Natural killer cell (primary cell): ENCODE measurements around the gene CDYL2. TPM values are rescaled to one million over a fixed set of nuclear protein-coding genes. Genes with fewer than 3 reads are reported as not detected.
"Not testable (repeated sequence)": the region's sequence is repeated elsewhere in the genome, so short reads cannot be mapped to it uniquely, and the experiment has no call there.

Experiments
- ATAC-seq, 3 donors: fragments of 150-1000 bp in 2 of 3; fragments of 200-7000 bp in 1 of 3; cut with Tn5 transposase; 1 replicate in 1 of 3; 2 replicates in 2 of 3; pipeline ENCODE4 v1.10.0; 2021; ENCODE audit warnings: mild to moderate bottlenecking in 2 of 3, moderate library complexity in 2 of 3
- DNase-seq, 2 donors: peaks; one replicate each; pipeline versions ENCODE4 v3.0.0 to v3.0.0-alpha.2; 2013 to 2021; ENCODE audit warnings: mixed read lengths in 1 of 2
- H3K27ac ChIP-seq: one replicate; pipeline ENCODE4 v1.5.1; 2013; ENCODE audit warnings: mild to moderate bottlenecking, low read length
- H3K27me3 ChIP-seq: one replicate; pipeline ENCODE4 v1.6.1; 2013; ENCODE audit warnings: low read length; ENCODE audit not compliant: control insufficient read depth, insufficient read depth
- H3K36me3 ChIP-seq: one replicate; pipeline ENCODE4 v1.6.1; 2013; ENCODE audit warnings: low read length; ENCODE audit not compliant: control insufficient read depth, insufficient read depth
- H3K4me1 ChIP-seq: one replicate; pipeline ENCODE4 v1.6.1; 2013; ENCODE audit warnings: low read length; ENCODE audit not compliant: control insufficient read depth, insufficient read depth
- H3K4me3 ChIP-seq: one replicate; pipeline ENCODE4 v1.5.1; 2013; ENCODE audit warnings: low read length
- H3K9me3 ChIP-seq: one replicate; pipeline ENCODE4 v1.6.1; 2013; ENCODE audit warnings: low read length; ENCODE audit not compliant: control insufficient read depth, insufficient read depth
- H3K27ac Mint-ChIP-seq, 2 donors: one replicate each; pipeline ENCODE4 v1.8.0; 2022; ENCODE audit warnings: mild to moderate bottlenecking in 2 of 2, mixed read lengths in 2 of 2, moderate library complexity in 1 of 2
- H3K27me3 Mint-ChIP-seq, 2 donors: one replicate each; pipeline ENCODE4 v1.8.0; 2022; ENCODE audit warnings: low read depth in 2 of 2, mixed read lengths in 2 of 2
- H3K36me3 Mint-ChIP-seq: one replicate; pipeline ENCODE4 v1.8.0; 2022; ENCODE audit warnings: mixed read lengths
- H3K4me1 Mint-ChIP-seq, 2 donors: one replicate each; pipeline ENCODE4 v1.8.0; 2022; ENCODE audit warnings: mixed read lengths in 2 of 2
- H3K4me3 Mint-ChIP-seq: one replicate; pipeline ENCODE4 v1.8.0; 2022; ENCODE audit warnings: mild to moderate bottlenecking, moderate library complexity, mixed read lengths
- H3K9me3 Mint-ChIP-seq, 2 donors: one replicate each; pipeline ENCODE4 v1.8.0; 2022; ENCODE audit warnings: mixed read lengths in 2 of 2
- CTCF ChIP-seq: fragments of 200-600 bp; IDR thresholded peaks from one replicate; pipeline ENCODE4 v1.8.0; 2022; ENCODE audit warnings: antibody characterized with exemption
- WGBS: methylation state at CpG from one replicate; pipeline ENCODE4 v1.1.7; 2013; ENCODE audit warnings: missing lambda C conversion rate; ENCODE audit not compliant: insufficient coverage; 5-methylcytosine and 5-hydroxymethylcytosine counted together
- intact Hi-C: fragments of 100-400 bp; cut with micrococcal nuclease; formaldehyde crosslinking; loops from one replicate; pipeline ENCODE4 v1.14.2; 2022
- total RNA-seq, 4 donors: library from RNA; stranded (reverse); fragments of 120-200 nt in 1 of 4; gene quantifications; one replicate each; pipeline versions ENCODE4 v1.2.3 to v1.2.4, GENCODE V29; 2013 to 2022

Gene CDYL2
- total RNA-seq, 3 donors from 2014 or later (not counting 1 experiment from before 2014, with no cell fraction given), result 2.7 to 14.5 (median 3.4) TPM

- no peaks in the 10 kb centered on the region for H3K36me3 Mint-ChIP-seq
- Histone ChIP-seq H3K4me3 (no peak overlapping the region), H3K4me1 (no peaks in the 10 kb centered on the region), H3K27ac (no peak overlapping the region), H3K27me3 (no peaks in the 10 kb centered on the region), H3K9me3 (no peaks in the 10 kb centered on the region), H3K36me3 (no peaks in the 10 kb centered on the region)
- intact Hi-C loops, result no loop called here
- ATAC-seq (no peak), DNase-seq (no peak)
- H3K4me1 Mint-ChIP-seq, result no peaks in the 10 kb centered on the region
- no peak for TF ChIP-seq CTCF
- H3K4me3 Mint-ChIP-seq, result no peak overlapping the region
- H3K9me3 Mint-ChIP-seq, result no peaks in the 10 kb centered on the region
- H3K27ac Mint-ChIP-seq, result no peak overlapping the region
- no CpG with 5 or more reads among the region's 1 CpG for WGBS
- H3K27me3 Mint-ChIP-seq, result peaks cover 5 to 10% of the 10 kb centered on the region in 2 donors
Observed at GRCh38 chr16:80825365-80825758, 21.0 kb upstream of the CDYL2 start.

GRCh38 chr16:80824623-80825364 is 20.4 kb upstream of the CDYL2 start:
- Mint-ChIP-seq H3K4me1 (no peaks in the 10 kb centered on the region), H3K4me3 (no peak overlapping the region), H3K36me3 (no peaks in the 10 kb centered on the region), H3K27me3 (peaks cover 7 to 11% of the 10 kb centered on the region in 2 donors), H3K27ac (no peak overlapping the region), H3K9me3 (no peaks in the 10 kb centered on the region)
- ATAC-seq (peak in 1 of 3 donors; percentile 46), DNase-seq (peak in 1 of 2 donors; percentile 79)
- H3K27me3 ChIP-seq, result no peaks in the 10 kb centered on the region
- H3K9me3 ChIP-seq, result no peaks in the 10 kb centered on the region
- intact Hi-C loops, result no loop called here
- 19% methylated on average over 2 of the region's 5 CpGs for WGBS
- H3K4me1 ChIP-seq, result no peaks in the 10 kb centered on the region
- peak; percentile 81 for TF ChIP-seq CTCF
- no peak overlapping the region for H3K4me3 ChIP-seq
- no peaks in the 10 kb centered on the region for H3K36me3 ChIP-seq
- H3K27ac ChIP-seq, result no peak overlapping the region

- Histone ChIP-seq H3K27ac (no peak overlapping the region), H3K27me3 (peaks cover 3% of the 10 kb centered on the region), H3K9me3 (no peaks in the 10 kb centered on the region), H3K4me3 (no peak overlapping the region), H3K4me1 (no peaks in the 10 kb centered on the region), H3K36me3 (no peaks in the 10 kb centered on the region)
- 96% methylated on average over 2 of the region's 2 CpGs for WGBS
- Mint-ChIP-seq H3K4me3 (no peak overlapping the region), H3K36me3 (no peaks in the 10 kb centered on the region), H3K4me1 (no peaks in the 10 kb centered on the region), H3K9me3 (no peaks in the 10 kb centered on the region), H3K27ac (no peak overlapping the region), H3K27me3 (peaks cover 3 to 23% of the 10 kb centered on the region in 2 donors)
- DNase-seq, result no peak
- TF ChIP-seq CTCF, result no peak
- ATAC-seq, result no peak
- intact Hi-C loops, result no loop called here
Observed at GRCh38 chr16:80819988-80820387, 15.6 kb upstream of the CDYL2 start.

GRCh38 chr16:80816356-80816755 is 12.0 kb upstream of the CDYL2 start:
- intact Hi-C loops, result no loop called here
- H3K9me3 ChIP-seq, result no peaks in the 10 kb centered on the region
- WGBS, result 90% methylated on average over 7 of the region's 7 CpGs
- Mint-ChIP-seq H3K9me3 (no peaks in the 10 kb centered on the region), H3K36me3 (no peaks in the 10 kb centered on the region), H3K4me1 (no peaks in the 10 kb centered on the region), H3K27ac (no peak overlapping the region), H3K4me3 (no peak overlapping the region), H3K27me3 (peaks cover 3 to 23% of the 10 kb centered on the region in 2 donors)
- no peak for TF ChIP-seq CTCF
- H3K27ac ChIP-seq, result no peak overlapping the region
- no peaks in the 10 kb centered on the region for H3K36me3 ChIP-seq
- peaks cover 3% of the 10 kb centered on the region for H3K27me3 ChIP-seq
- H3K4me1 ChIP-seq, result no peaks in the 10 kb centered on the region
- DNase-seq, result no peak
- no peak for ATAC-seq
- H3K4me3 ChIP-seq, result no peak overlapping the region

GRCh38 chr16:80815278-80815677 is 10.9 kb upstream of the CDYL2 start:
- H3K4me1 Mint-ChIP-seq, H3K4me3 Mint-ChIP-seq, H3K36me3 Mint-ChIP-seq, ATAC-seq, H3K27ac ChIP-seq, H3K27me3 ChIP-seq, H3K36me3 ChIP-seq, H3K4me1 ChIP-seq, H3K9me3 Mint-ChIP-seq, intact Hi-C loops, H3K27ac Mint-ChIP-seq, H3K4me3 ChIP-seq, H3K9me3 ChIP-seq, DNase-seq: not testable (repeated sequence)
- peaks cover 3 to 23% of the 10 kb centered on the region in 2 donors for H3K27me3 Mint-ChIP-seq
- WGBS, result 100% methylated on average over 2 of the region's 2 CpGs
